Measurements from ENCODE around the gene BIRC3. TPM values are rescaled to one million over a fixed set of nuclear protein-coding genes. Genes with fewer than 3 reads are reported as not detected.
"Not testable (repeated sequence)": the region's sequence is repeated elsewhere in the genome, so short reads cannot be mapped to it uniquely, and the experiment has no call there.

BIRC3 gene
- total and polyA plus RNA-seq, 9 donors, result 0.45 to 1.4 (median 0.98) TPM

DNA sequence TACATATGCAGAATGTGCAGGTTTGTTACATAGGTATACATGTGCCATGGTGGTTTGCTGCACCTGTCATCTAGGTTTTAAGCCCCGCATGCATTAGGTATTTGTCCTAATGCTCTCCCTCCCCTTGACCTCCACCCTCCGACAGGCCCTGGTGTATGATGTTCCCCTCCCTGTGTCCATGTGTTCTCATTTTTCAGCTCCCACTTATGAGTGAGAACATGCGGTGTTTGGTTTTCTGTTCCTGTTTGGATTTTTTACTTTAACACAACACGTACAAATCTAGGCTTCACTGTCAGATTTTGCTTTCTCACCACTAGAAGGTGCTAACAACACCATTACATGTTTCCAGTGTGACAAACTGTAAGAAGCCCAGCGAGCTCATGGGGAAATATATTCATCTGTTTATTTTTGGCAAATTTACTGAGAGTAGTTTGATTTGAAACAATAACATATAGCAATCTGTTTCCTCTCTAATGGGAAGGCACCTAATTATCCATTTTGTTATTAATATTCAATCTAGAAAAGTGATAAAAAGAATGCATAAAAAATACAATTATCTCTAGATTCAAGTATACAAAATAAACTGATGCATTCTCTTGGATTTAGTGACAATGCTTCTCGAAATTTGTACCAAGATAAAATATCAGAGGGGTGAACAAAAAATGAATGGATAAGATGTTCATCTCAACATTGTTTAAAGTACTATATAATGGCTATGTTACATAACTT is 23.2 kb upstream of the BIRC3 start:
- Histone ChIP-seq H3K4me3 (ENCODE audit: low read length) (no peak overlapping the region), H3K9me3 (replicated peaks; ENCODE audit: control insufficient read depth, low read depth, low read length) (no peaks in the 10 kb centered on the region), H3K36me3 (ENCODE audit: control insufficient read depth, insufficient read depth, low read length) (no peaks in the 10 kb centered on the region), H3K4me1 (ENCODE audit: control insufficient read depth, insufficient read depth, low read length) (no peaks in the 10 kb centered on the region), H3K27ac (ENCODE audit: low read length) (no peak overlapping the region), H3K27me3 (ENCODE audit: control insufficient read depth, insufficient read depth, low read length) (no peaks in the 10 kb centered on the region)
- 20% methylated on average over 1 of the region's 6 CpGs for WGBS (ENCODE audit: insufficient coverage)
- peak; percentile 67 for DNase-seq

DNA sequence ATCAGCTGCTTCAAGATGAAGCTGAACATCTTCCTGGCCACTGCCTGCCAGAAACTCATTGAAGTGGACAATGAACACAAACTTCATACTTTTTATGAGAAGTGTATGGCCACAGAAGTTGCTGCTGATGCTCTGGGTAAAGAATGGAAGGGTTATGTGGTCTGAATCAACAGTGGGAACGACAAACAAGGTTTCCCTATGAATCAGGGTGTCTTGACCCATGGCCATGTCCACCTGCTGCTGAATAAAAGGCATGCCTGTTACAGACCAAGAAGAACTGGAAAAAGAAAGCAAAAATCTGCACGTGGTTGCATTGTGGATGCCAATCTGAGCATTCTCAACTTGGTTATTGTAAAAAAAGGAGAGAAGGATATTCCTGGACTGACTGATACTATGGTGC is 22.2 kb upstream of the BIRC3 start:
- H3K36me3 ChIP-seq (ENCODE audit: control insufficient read depth, insufficient read depth, low read length), result no peaks in the 10 kb centered on the region
- H3K9me3 ChIP-seq (replicated peaks; ENCODE audit: control insufficient read depth, low read depth, low read length), result no peaks in the 10 kb centered on the region
- no peak overlapping the region for H3K4me3 ChIP-seq (ENCODE audit: low read length)
- no peak overlapping the region for H3K27ac ChIP-seq (ENCODE audit: low read length)
- DNase-seq, result no peak
- no peaks in the 10 kb centered on the region for H3K4me1 ChIP-seq (ENCODE audit: control insufficient read depth, insufficient read depth, low read length)
- WGBS (ENCODE audit: insufficient coverage), result 74% methylated on average over 2 of the region's 2 CpGs
- no peaks in the 10 kb centered on the region for H3K27me3 ChIP-seq (ENCODE audit: control insufficient read depth, insufficient read depth, low read length)

DNA sequence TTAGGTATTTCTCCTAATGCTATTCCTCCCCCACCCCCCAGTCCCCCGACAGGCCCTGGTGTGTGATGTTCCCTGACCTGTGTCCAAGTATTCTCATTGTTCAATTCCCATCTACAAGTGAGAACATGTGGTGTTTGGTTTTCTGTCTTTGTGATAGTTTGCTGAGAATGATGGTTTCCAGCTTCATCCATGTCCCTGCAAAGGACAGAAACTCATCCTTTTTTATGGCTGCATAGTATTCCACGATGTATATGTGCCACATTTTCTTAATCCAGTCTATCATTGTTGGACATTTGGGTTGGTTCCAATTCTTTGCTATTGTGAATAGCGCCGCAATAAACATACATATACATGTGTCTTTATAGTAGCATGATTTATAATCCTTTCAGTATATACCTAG is 20.5 kb upstream of the BIRC3 start:
- not testable (repeated sequence) for H3K27ac ChIP-seq (ENCODE audit: low read length); DNase-seq; H3K27me3 ChIP-seq (ENCODE audit: control insufficient read depth, insufficient read depth, low read length); H3K4me1 ChIP-seq (ENCODE audit: control insufficient read depth, insufficient read depth, low read length); H3K36me3 ChIP-seq (ENCODE audit: control insufficient read depth, insufficient read depth, low read length); H3K4me3 ChIP-seq (ENCODE audit: low read length); H3K9me3 ChIP-seq (replicated peaks; ENCODE audit: control insufficient read depth, low read depth, low read length)
- WGBS (ENCODE audit: insufficient coverage), result no CpG with 5 or more reads among the region's 4 CpGs

GRCh38 chr11:102300837-102301236 is 16.4 kb upstream of the BIRC3 start:
- not testable (repeated sequence) for H3K27me3 ChIP-seq (ENCODE audit: control insufficient read depth, insufficient read depth, low read length); DNase-seq; H3K9me3 ChIP-seq (replicated peaks; ENCODE audit: control insufficient read depth, low read depth, low read length); H3K4me1 ChIP-seq (ENCODE audit: control insufficient read depth, insufficient read depth, low read length); H3K36me3 ChIP-seq (ENCODE audit: control insufficient read depth, insufficient read depth, low read length); H3K4me3 ChIP-seq (ENCODE audit: low read length); H3K27ac ChIP-seq (ENCODE audit: low read length)
- WGBS (ENCODE audit: insufficient coverage), result 89% methylated on average over 1 of the region's 2 CpGs

DNA sequence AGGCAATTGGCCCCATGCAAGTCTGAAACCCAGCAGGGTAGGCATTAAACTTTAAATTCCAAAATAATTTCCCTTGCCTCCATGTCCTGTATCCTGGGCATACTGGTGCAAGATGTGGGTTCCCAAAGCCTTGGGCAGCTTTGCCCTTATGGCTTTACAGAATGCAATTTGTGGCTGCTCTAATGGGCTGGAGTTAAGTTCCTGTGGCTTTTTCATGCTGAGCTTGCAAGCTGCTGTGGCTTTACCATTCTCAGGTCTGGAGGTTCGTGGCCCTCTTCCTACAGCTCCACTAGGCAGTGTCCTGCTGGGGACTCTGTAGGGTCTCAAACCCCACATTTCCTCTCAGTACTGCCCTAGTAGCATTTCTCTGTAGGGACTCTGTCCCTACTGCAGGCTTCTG is 15.0 kb upstream of the BIRC3 start:
- no peaks in the 10 kb centered on the region for H3K27me3 ChIP-seq (ENCODE audit: control insufficient read depth, insufficient read depth, low read length)
- peaks cover 7% of the 10 kb centered on the region for H3K9me3 ChIP-seq (replicated peaks; ENCODE audit: control insufficient read depth, low read depth, low read length)
- 64% methylated on average over 1 of the region's 1 CpG for WGBS (ENCODE audit: insufficient coverage)
- no peaks in the 10 kb centered on the region for H3K36me3 ChIP-seq (ENCODE audit: control insufficient read depth, insufficient read depth, low read length)
- no peaks in the 10 kb centered on the region for H3K4me1 ChIP-seq (ENCODE audit: control insufficient read depth, insufficient read depth, low read length)
- no peak overlapping the region for H3K4me3 ChIP-seq (ENCODE audit: low read length)
- DNase-seq, result no peak
- no peak overlapping the region for H3K27ac ChIP-seq (ENCODE audit: low read length)

- H3K36me3 ChIP-seq (ENCODE audit: control insufficient read depth, insufficient read depth, low read length), result no peaks in the 10 kb centered on the region
- H3K27ac ChIP-seq (ENCODE audit: low read length), result no peak overlapping the region
- no peak overlapping the region for H3K4me3 ChIP-seq (ENCODE audit: low read length)
- no peak for DNase-seq
- H3K27me3 ChIP-seq (ENCODE audit: control insufficient read depth, insufficient read depth, low read length), result no peaks in the 10 kb centered on the region
- H3K9me3 ChIP-seq (replicated peaks; ENCODE audit: control insufficient read depth, low read depth, low read length), result peaks cover 7% of the 10 kb centered on the region
- no peaks in the 10 kb centered on the region for H3K4me1 ChIP-seq (ENCODE audit: control insufficient read depth, insufficient read depth, low read length)
- WGBS (ENCODE audit: insufficient coverage), result 92% methylated on average over 4 of the region's 4 CpGs
Measured at GRCh38 chr11:102304686-102305085, 12.6 kb upstream of the BIRC3 start.

DNA sequence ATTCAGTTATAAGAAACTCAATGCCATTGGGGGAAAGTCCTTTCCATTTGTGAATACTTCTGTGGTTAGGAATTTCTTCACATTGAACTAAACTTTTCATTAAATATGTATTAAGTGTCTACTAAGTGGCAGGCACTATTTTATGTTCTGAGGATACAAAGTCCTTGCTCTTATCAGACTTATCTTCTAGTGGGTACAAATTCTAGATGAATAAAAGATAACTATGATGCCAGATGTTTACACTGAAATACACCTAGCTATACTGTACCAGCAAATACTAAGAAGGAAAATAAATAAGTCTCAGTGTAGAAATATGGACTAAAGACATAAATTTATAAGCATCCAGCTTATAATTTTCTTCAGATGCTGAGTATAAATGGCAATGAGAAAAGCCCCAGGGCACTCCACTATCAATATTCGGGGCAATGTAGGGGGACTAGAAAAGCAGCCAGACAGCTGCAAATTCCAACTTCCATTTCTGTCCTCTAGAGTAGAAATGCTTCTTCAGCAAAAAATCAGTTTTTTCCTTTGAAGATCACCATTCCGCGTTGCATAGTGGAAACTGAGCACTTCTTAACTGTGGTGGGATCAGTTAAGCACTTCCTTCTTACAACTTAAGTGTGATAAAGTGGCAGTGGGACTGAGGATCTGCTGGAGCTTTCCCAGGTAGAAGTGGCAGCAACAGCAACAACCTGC is 11.8 kb upstream of the BIRC3 start:
- Histone ChIP-seq H3K4me1 (ENCODE audit: control insufficient read depth, insufficient read depth, low read length) (no peaks in the 10 kb centered on the region), H3K27me3 (ENCODE audit: control insufficient read depth, insufficient read depth, low read length) (no peaks in the 10 kb centered on the region), H3K36me3 (ENCODE audit: control insufficient read depth, insufficient read depth, low read length) (no peaks in the 10 kb centered on the region), H3K4me3 (ENCODE audit: low read length) (no peak overlapping the region), H3K27ac (ENCODE audit: low read length) (no peak overlapping the region), H3K9me3 (replicated peaks; ENCODE audit: control insufficient read depth, low read depth, low read length) (peaks cover 7% of the 10 kb centered on the region)
- 60% methylated on average over 1 of the region's 3 CpGs for WGBS (ENCODE audit: insufficient coverage)
- no peak for DNase-seq

DNA sequence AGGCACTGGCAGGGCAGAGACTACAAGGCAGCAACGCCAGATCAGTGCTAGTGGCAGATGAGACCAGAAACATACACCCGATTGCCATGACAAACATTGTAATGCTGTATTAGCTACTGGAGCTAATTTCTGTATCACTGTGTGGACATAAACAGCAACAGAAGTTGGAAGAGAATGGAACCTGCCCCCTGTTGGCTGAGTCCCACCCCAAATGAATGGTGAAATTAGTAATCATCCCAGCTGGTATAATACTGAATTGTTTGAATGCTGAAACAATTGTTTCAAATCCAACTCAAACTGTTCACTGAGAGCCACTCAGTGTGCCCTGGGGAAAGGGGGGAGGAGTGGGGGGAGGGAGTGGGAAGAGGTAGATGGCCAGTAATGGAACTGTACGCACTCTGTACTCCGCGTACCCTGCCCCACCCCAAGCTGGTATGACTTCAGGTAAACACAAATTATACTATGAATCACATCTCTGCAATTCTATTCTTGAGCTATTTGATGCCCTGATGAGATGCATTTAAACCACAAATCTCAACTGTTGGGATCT is 11.2 kb upstream of the BIRC3 start:
- 71% methylated on average over 4 of the region's 5 CpGs for WGBS (ENCODE audit: insufficient coverage)
- Histone ChIP-seq H3K9me3 (replicated peaks; ENCODE audit: control insufficient read depth, low read depth, low read length) (peaks cover 7% of the 10 kb centered on the region), H3K27me3 (ENCODE audit: control insufficient read depth, insufficient read depth, low read length) (no peaks in the 10 kb centered on the region), H3K36me3 (ENCODE audit: control insufficient read depth, insufficient read depth, low read length) (no peaks in the 10 kb centered on the region), H3K27ac (ENCODE audit: low read length) (no peak overlapping the region), H3K4me1 (ENCODE audit: control insufficient read depth, insufficient read depth, low read length) (no peaks in the 10 kb centered on the region), H3K4me3 (ENCODE audit: low read length) (no peak overlapping the region)
- DNase-seq, result peak; percentile 29

GRCh38 chr11:102306817-102307726 is 10.2 kb upstream of the BIRC3 start:
- no peak for DNase-seq
- H3K27ac ChIP-seq (ENCODE audit: low read length), result no peak overlapping the region
- H3K9me3 ChIP-seq (replicated peaks; ENCODE audit: control insufficient read depth, low read depth, low read length), result peaks cover 5% of the 10 kb centered on the region
- no peak overlapping the region for H3K4me3 ChIP-seq (ENCODE audit: low read length)
- H3K36me3 ChIP-seq (ENCODE audit: control insufficient read depth, insufficient read depth, low read length), result no peaks in the 10 kb centered on the region
- 41% methylated on average over 6 of the region's 9 CpGs for WGBS (ENCODE audit: insufficient coverage)
- no peaks in the 10 kb centered on the region for H3K27me3 ChIP-seq (ENCODE audit: control insufficient read depth, insufficient read depth, low read length)
- no peaks in the 10 kb centered on the region for H3K4me1 ChIP-seq (ENCODE audit: control insufficient read depth, insufficient read depth, low read length)

- no peaks in the 10 kb centered on the region for H3K36me3 ChIP-seq (ENCODE audit: control insufficient read depth, insufficient read depth, low read length)
- no peak overlapping the region for H3K4me3 ChIP-seq (ENCODE audit: low read length)
- no peak overlapping the region for H3K27ac ChIP-seq (ENCODE audit: low read length)
- H3K4me1 ChIP-seq (ENCODE audit: control insufficient read depth, insufficient read depth, low read length), result no peaks in the 10 kb centered on the region
- H3K27me3 ChIP-seq (ENCODE audit: control insufficient read depth, insufficient read depth, low read length), result no peaks in the 10 kb centered on the region
- DNase-seq, result no peak
- H3K9me3 ChIP-seq (replicated peaks; ENCODE audit: control insufficient read depth, low read depth, low read length), result peaks cover 3% of the 10 kb centered on the region
Measured at GRCh38 chr11:102307727-102308038, 9.6 kb upstream of the BIRC3 start.

All from muscle of leg (tissue), 11 donors.